ENCODE results near the gene DNAH14.

GRCh38 chr1:225319871-225320270 lies 390.4 kb downstream of the DNAH14 start:
- TF ChIP-seq CTCF (IDR thresholded peaks at IDR 0.05; ENCODE audit: extremely low read depth in 1 of 2, insufficient read depth in 1 of 2, low read depth in 1 of 2, low read length in 2 of 2) (no peak), EZH2 (IDR thresholded peaks at IDR 0.05; ENCODE audit: borderline replicate concordance, low read depth, low read length, severe bottlenecking) (no peak), POLR2AphosphoS5 (IDR thresholded peaks at IDR 0.05; ENCODE audit: insufficient read depth, low read depth, low read length) (no peak)

Data from endothelial cell of umbilical vein (primary cell).